ENCODE results near the gene APOL2. TPM values are rescaled to one million over a fixed set of nuclear protein-coding genes. Genes with fewer than 3 reads are reported as not detected.
"Not testable (repeated sequence)": the region's sequence is repeated elsewhere in the genome, so short reads cannot be mapped to it uniquely, and the experiment has no call there.

The APOL2 gene
- total RNA-seq, 2 donors from 2014 or later = 2.1 to 7.9 TPM

DNA sequence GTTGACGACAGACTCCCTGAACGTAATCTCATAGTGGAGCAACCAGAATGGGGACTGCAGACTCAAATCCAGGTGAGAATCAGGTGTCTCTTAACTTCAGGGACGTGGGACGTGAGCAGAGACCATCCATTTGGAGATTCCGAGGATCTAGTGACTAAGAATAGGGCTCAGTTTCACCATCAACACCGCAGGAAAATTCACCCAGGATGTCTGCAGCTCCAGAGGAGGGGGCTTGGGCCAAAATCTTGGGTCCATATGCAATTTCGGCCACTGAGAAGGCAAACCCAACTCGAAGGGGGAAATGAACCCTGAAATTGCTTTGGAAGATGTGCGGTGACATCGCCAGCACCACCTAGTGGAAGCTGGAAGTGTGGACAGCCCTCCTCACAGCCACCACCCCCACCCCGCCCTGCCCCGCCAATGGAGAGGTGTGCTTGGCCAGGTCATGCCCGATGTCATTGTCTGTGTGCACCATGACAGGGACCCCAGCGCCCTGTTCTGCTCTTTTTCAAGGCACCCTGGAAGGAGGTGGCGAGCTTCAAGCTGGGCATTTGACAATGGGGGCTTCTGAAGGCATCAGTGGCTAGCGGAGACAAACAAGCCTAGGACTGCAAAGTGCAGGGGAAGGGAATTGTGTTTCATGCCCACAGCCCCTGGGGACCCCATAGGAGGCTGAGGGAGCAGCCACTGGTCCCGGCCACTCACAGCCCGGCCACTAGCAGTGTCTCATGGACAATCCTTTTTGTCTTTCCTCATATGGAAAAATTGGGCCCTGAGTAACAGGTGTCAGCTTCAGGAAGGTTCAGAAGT is 38.4 kb upstream of the APOL2 start:
- Mint-ChIP-seq H3K36me3 (ENCODE audit: low read depth) (peaks cover 31% of the 10 kb centered on the region), H3K9me3 (no peaks in the 10 kb centered on the region), H3K4me3 (no peak overlapping the region), H3K4me1 (peaks cover 4% of the 10 kb centered on the region), H3K27me3 (ENCODE audit: insufficient read depth) (no peaks in the 10 kb centered on the region), H3K27ac (no peak overlapping the region)
- Histone ChIP-seq H3K9ac (ENCODE audit: extremely low read depth, low read length, poor library complexity, severe bottlenecking) (no peak overlapping the region), H3K27me3 (ENCODE audit: control insufficient read depth, insufficient read depth, low read length, poor library complexity, severe bottlenecking) (no peaks in the 10 kb centered on the region), H3K4me3 (ENCODE audit: low read length) (no peak overlapping the region), H3K9me3 (ENCODE audit: control insufficient read depth, low read length) (no peaks in the 10 kb centered on the region), H3K4me1 (ENCODE audit: control insufficient read depth, insufficient read depth, low read length) (peaks cover 3% of the 10 kb centered on the region), H3K27ac (ENCODE audit: low read depth, low read length) (no peak overlapping the region), H3K36me3 (ENCODE audit: control insufficient read depth, insufficient read depth, low read length) (peaks cover 32% of the 10 kb centered on the region)
- WGBS, 2 experiments (ENCODE audit: insufficient coverage in 1 of 2, insufficient read length in 1 of 2) = 46 to 67% methylated on average over 11 to 18 of the region's 18 CpGs
- peak; percentile 94 for DNase-seq
- TF ChIP-seq, protein P1, sequence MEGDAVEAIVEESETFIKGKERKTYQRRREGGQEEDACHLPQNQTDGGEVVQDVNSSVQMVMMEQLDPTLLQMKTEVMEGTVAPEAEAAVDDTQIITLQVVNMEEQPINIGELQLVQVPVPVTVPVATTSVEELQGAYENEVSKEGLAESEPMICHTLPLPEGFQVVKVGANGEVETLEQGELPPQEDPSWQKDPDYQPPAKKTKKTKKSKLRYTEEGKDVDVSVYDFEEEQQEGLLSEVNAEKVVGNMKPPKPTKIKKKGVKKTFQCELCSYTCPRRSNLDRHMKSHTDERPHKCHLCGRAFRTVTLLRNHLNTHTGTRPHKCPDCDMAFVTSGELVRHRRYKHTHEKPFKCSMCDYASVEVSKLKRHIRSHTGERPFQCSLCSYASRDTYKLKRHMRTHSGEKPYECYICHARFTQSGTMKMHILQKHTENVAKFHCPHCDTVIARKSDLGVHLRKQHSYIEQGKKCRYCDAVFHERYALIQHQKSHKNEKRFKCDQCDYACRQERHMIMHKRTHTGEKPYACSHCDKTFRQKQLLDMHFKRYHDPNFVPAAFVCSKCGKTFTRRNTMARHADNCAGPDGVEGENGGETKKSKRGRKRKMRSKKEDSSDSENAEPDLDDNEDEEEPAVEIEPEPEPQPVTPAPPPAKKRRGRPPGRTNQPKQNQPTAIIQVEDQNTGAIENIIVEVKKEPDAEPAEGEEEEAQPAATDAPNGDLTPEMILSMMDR (conservative IDR thresholded peaks at IDR 0.05) = peak; percentile 86

DNA sequence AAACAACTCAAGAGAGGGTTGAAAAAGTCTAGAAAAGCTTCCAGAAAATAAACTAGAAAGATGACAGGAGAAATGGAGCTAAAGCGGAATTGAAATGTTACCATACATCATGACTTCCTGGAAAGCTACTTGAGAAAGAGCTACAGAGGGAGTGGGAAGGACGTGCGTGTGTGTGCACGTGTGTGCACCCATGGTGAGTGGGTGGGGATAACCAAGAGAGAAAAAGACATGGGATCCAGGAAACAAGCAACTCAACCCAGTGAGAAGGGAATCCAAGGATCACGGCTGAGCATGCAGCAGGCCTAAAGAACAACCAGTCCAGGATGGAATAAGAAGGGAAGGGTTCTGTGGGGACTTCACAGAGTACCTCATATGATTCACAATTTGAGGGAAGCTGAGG is 35.2 kb upstream of the APOL2 start:
- peaks cover 5% of the 10 kb centered on the region for H3K36me3 ChIP-seq (ENCODE audit: control insufficient read depth, insufficient read depth, low read length)
- Mint-ChIP-seq H3K36me3 (ENCODE audit: low read depth) (peaks cover 6% of the 10 kb centered on the region), H3K27me3 (ENCODE audit: insufficient read depth) (peaks cover 3% of the 10 kb centered on the region), H3K9me3 (no peaks in the 10 kb centered on the region), H3K4me3 (no peak overlapping the region), H3K27ac (no peak overlapping the region), H3K4me1 (peaks cover 4% of the 10 kb centered on the region)
- TF ChIP-seq, protein P1 (conservative IDR thresholded peaks at IDR 0.05) = no peak
- H3K27ac ChIP-seq (ENCODE audit: low read depth, low read length) = no peak overlapping the region
- no peak overlapping the region for H3K9ac ChIP-seq (ENCODE audit: extremely low read depth, low read length, poor library complexity, severe bottlenecking)
- peaks cover 3% of the 10 kb centered on the region for H3K4me1 ChIP-seq (ENCODE audit: control insufficient read depth, insufficient read depth, low read length)
- no peaks in the 10 kb centered on the region for H3K27me3 ChIP-seq (ENCODE audit: control insufficient read depth, insufficient read depth, low read length, poor library complexity, severe bottlenecking)
- WGBS, 2 experiments (ENCODE audit: insufficient coverage in 1 of 2, insufficient read length in 1 of 2) = 95 to 98% methylated on average over 3 to 5 of the region's 5 CpGs
- H3K9me3 ChIP-seq (ENCODE audit: control insufficient read depth, low read length) = no peaks in the 10 kb centered on the region
- DNase-seq = no peak
- no peak overlapping the region for H3K4me3 ChIP-seq (ENCODE audit: low read length)

GRCh38 chr22:36271951-36272350 is 32.6 kb upstream of the APOL2 start:
- H3K4me1 ChIP-seq (ENCODE audit: control insufficient read depth, insufficient read depth, low read length); DNase-seq; H3K4me3 Mint-ChIP-seq; H3K27me3 Mint-ChIP-seq (ENCODE audit: insufficient read depth); H3K36me3 ChIP-seq (ENCODE audit: control insufficient read depth, insufficient read depth, low read length); H3K36me3 Mint-ChIP-seq (ENCODE audit: low read depth); H3K9me3 Mint-ChIP-seq; H3K27me3 ChIP-seq (ENCODE audit: control insufficient read depth, insufficient read depth, low read length, poor library complexity, severe bottlenecking); H3K27ac Mint-ChIP-seq; H3K9ac ChIP-seq (ENCODE audit: extremely low read depth, low read length, poor library complexity, severe bottlenecking); H3K9me3 ChIP-seq (ENCODE audit: control insufficient read depth, low read length); H3K27ac ChIP-seq (ENCODE audit: low read depth, low read length); H3K4me3 ChIP-seq (ENCODE audit: low read length); H3K4me1 Mint-ChIP-seq: not testable (repeated sequence)
- WGBS, 2 experiments (ENCODE audit: insufficient coverage in 1 of 2, insufficient read length in 1 of 2) = 92 to 98% methylated on average over 5 of the region's 5 CpGs

DNA sequence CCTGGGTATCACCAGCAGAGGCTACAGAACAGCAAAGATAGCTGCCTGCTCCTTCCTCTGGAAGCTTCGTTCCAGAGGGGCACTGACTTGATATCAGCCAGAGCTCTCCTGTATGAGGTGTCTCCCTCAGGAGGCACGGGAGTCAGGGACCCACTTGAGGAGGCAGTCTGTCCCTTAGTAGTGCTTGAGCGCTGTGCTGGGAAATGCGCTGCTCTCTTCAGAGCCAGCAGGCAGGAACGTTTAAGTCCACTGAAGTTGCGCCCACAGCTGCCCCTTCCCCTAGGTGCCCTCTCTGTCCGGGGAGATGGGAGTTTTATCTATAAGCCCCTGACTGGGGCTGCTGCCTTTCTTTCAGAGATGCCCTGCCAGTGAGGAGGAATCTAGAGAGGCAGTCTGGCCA is 31.9 kb upstream of the APOL2 start:
- WGBS, 2 experiments (ENCODE audit: insufficient coverage in 1 of 2, insufficient read length in 1 of 2) = 90 to 96% methylated on average over 6 to 7 of the region's 7 CpGs
- H3K27me3 Mint-ChIP-seq (ENCODE audit: insufficient read depth); H3K4me3 ChIP-seq (ENCODE audit: low read length); H3K36me3 Mint-ChIP-seq (ENCODE audit: low read depth); H3K9ac ChIP-seq (ENCODE audit: extremely low read depth, low read length, poor library complexity, severe bottlenecking); H3K27ac Mint-ChIP-seq; H3K4me1 Mint-ChIP-seq; DNase-seq; H3K27me3 ChIP-seq (ENCODE audit: control insufficient read depth, insufficient read depth, low read length, poor library complexity, severe bottlenecking); H3K9me3 Mint-ChIP-seq; H3K36me3 ChIP-seq (ENCODE audit: control insufficient read depth, insufficient read depth, low read length); H3K9me3 ChIP-seq (ENCODE audit: control insufficient read depth, low read length); H3K4me1 ChIP-seq (ENCODE audit: control insufficient read depth, insufficient read depth, low read length); H3K4me3 Mint-ChIP-seq; H3K27ac ChIP-seq (ENCODE audit: low read depth, low read length): not testable (repeated sequence)
